Esophagus mucosa (tissue), 1 donor: ENCODE results near the gene UTP11. TPM values are rescaled to one million over a fixed set of nuclear protein-coding genes. Genes with fewer than 3 reads are reported as not detected.
"Not testable (repeated sequence)": the region's sequence is repeated elsewhere in the genome, so short reads cannot be mapped to it uniquely, and the experiment has no call there.

Source experiments
- ATAC-seq: fragments of 200-7000 bp; cut with Tn5 transposase; one replicate; pipeline ENCODE4 v1.9.1; 2020
- total RNA-seq: library from RNA; stranded (reverse); gene quantifications from one replicate; pipeline ENCODE4 v1.2.4, GENCODE V29; 2023
- donor health status: DM: yes; HTN: yes; CAD: no.

The UTP11 gene
- total RNA-seq, 1 donor from 2014 or later, result 30.3 TPM

DNA sequence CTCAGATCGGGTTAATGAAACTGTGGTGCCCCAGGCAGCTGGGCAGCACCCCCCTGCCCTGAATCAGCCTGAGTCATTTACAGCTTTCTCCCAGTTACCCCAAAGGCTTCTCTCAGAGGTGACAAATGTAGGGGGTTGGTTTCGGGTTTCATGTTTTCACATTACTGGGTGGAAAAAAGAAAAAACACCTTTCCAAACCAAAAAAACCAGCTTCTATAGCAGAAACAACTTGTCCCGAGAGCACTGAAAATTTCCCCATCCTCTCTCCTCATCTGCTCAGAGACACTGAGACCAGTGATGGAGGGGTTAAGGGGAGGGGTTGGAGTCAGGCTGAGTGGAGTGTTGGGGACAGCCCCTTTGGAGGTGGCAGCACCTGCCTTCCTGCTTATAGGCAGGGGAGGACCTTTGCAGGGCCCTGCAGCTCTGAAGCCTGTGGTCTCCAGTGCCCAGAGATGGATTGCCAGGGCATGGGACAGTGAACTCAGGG lies 15.6 kb downstream of the UTP11 start:
- ATAC-seq, result peak; percentile 19

DNA sequence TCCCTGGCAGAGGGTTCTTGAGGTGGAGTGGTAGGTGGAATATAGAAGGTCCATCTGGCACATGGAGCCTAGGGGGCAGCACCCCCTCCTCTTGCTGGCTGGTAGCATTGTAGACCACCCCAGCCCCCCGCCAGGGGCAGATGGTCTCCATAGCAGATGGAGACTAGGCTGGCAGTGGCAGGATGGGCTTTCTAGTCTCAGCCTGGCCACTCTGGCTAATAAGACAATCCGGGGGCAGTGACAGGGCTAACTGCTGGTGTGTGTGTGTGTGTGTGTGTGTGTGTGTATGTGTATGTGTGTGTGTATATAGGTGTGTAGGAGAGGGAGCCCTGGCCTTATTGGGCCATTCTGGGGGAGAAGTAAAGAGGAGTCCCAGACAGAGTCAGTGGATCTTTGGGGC lies 16.1 kb downstream of the UTP11 start:
- ATAC-seq, result no peak

DNA sequence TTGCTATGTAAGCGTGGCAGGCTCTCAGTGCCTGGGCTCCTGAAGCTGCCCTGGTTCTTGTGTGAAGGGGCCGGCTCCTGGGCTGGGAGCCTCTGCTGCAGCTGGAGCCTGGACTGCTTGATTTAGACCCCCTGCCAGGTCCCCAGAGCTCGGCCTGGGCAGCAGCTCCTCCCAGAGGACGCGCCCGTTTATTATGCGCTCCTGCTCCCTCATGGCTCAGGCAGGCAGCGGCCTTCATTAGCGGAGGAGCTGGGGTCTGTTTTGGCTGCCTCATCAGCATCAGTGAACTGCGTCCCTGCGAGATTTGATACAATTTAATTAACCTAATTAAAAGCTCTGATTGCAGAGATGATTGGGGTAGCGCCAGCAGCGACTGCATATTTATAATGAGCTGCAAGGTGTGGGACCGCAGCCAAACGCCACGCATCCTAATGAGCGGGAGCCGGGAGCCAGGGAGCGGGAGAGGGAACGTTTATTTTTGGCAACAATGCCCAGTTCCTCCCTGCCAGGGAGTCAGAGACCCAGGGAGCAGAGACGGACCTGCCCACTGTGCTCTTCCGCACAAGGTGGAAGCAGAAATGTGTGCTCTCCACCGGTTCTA lies 16.6 kb downstream of the UTP11 start:
- no peak for ATAC-seq

DNA sequence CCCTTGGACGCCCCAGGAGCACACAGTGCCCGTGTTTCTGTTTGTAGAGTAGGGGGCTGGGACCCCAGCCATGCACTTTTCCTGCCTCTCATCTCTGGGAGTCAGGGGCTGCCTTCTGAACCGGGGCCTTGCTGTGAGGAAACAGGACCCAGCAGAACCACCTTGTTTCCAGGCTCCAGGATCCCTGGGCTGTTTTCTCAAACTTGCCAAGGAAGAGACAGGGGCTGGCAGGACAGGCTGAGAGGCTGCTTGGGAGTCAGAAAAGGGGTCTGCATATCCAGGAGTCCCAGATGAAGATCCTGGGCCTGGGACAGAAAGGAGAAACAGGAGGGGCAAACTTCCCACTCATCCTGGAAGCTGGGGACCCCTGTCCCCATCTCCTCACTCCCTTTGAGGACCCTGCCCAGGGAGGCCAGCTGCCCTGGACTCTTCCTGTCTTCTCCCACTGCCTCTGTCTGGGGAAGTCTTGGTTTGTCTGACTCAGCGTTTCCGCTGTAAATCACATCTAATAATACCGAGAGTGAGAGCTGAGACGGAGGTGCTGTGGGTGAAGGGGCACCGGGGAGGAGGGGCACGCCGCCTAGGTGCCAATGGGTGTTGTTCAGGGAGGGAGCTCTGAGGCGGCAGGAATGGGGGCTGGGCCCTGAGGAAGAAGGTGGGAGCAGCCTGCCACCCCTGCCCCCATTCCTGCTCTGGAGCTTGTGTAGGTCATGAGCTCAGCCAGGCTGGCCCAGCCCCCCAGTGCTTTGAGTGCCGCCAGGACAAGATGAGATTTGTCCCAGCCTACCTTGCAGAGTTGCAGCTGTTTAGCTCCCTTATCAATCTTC lies 17.4 kb downstream of the UTP11 start:
- ATAC-seq, result peak; percentile 20

DNA sequence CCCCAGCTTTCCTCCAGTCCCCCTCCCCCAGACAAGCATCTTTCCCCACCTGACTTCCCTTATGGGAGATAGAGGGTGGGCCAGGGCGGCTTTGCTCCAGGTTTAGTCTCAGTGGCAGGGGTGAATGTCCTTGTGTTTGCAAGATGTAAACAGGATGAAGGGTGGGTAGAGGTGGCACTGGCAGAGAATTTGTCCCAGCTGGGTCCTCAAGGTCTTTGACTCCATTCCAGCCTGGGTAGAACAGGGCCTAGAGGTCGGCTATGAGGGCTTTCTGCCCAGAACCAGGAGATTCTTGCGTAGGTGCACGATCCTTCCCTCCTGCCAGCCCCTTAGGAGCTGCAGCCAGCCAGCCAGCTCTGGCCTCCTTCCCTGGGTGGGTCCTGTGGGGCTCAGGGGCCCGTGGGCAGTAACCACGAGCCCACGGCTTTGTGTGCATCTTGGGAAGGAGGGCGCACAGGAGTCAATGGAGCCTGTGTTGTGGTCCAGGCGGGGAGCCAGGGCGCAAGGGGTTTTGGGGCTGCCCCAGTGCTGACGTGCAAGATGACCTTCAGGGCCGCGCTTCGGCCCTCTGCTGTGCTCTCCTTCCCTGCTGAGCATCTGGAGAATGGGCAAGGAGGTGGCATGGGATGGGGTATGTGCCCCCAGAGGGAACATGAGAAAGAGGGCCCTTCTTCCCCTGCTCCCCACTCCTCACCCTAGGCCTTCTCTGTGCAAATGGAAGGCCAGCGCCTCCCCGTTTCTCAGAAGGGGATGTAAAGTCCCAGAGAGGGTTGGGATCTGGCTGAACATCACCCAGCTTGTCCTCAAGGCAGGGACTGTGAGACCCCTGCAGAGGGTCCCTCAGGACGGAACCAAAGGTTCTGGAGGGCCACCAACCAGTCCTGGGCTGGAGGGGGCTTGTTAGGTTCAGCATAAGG lies 18.3 kb downstream of the UTP11 start:
- ATAC-seq, result no peak

DNA sequence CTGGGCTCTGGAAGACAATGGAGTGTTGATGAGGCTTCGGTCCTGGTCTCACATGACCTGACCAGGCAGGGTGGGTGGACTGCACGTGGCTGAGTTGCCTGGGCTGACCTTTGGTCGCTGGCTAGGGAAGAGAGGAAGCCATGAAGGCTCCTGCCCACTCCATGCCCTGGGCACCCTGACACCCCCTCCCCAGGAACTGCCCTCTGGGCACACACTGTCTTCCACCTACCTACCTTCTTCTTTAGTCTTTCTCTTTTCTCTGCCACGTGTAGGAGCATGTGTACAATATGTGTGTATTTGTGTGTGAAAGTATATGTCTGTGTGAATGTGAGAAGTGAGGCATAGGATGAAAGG lies 19.0 kb downstream of the UTP11 start:
- no peak for ATAC-seq

DNA sequence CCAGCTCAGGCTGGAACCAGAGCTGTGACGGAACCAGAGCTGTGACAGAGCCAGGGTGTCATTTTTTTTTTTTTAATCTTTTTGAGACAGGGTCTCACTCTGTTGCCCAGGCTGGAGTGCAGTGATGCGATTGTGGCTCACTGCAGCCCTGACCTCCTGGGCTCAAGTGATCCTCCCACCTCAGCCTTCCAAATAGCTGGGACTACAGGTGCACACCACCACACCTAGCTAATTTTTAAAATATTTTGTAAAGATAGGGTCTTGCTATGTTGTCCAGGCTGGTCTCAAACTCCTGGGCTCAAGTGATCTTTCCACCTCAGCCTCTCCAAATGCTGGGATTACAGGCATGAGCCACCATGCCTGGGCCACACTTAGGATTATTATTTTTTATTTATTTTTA lies 20.5 kb downstream of the UTP11 start:
- ATAC-seq, result not testable (repeated sequence)

DNA sequence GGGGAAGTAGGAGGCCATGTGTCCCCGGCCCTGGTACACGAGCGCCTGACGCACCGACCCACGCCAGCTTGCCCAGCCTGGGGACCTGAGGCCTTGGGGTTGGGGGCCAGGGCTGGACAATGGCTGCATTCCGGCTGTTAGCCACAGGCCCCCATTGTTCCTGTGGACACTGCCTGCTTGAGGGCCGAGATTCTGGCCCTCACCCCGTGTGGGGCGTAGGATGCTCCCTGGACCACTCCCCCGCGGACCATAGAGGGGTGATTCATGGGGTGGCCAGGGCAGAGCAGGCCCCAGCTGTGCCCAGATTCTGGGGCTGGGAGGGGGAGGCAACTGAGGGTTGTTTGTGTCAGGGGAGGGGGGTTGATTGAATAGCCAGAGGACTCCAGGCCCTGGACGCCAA lies 22.3 kb downstream of the UTP11 start:
- no peak for ATAC-seq

DNA sequence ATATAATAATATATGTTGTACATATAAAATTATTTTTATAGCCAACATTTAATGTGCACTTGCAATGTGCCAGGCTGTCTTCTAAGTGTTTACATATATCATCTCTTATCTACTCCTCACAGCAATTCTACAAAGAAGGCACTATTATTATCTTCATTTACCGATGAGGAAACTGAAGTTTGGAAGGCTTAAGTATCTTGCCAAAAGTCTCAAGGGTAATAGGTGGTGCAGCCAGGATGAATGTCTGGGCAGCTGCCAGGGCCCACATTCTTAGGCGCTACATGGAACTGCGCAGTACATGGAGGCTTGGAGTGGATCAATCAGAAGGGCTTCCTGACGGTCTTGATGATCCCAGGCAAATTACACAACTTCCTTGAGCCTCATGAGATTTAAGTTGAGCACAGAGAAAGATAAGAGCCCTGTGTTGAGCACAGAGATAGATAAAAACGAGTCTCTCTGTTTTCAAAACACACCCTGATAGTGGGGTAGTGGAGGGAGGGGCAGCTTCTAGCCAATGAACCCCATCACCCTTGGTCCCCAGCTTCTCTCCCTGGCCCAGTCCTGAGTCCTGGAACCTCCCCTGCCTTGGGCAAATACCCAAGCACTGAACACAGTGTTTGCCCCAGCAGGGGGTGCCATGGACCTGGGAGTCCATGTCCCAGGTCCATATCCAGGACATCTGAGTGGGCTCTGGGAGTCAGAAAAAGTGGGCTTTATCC lies 24.8 kb downstream of the UTP11 start:
- ATAC-seq, result no peak

DNA sequence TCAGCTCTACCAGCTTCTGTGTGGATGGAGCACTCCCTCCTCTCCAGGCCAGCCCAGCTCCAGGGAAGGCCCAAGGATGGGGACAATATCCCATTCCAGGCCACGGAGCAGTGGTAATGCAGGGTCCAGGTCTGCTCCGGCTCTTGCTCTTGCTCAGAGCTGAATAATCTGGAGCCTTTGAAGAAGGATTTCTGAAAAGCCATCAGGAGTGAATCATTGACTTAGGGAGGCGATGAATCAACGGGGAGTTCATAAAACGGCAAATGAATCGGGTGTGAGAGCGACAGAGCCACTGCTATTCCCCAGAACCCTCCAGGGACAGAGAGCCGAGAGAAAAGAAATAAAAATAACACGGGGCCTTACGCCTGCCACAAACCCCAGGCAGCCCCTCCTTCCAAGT lies 26.3 kb downstream of the UTP11 start:
- peak; percentile 68 for ATAC-seq

DNA sequence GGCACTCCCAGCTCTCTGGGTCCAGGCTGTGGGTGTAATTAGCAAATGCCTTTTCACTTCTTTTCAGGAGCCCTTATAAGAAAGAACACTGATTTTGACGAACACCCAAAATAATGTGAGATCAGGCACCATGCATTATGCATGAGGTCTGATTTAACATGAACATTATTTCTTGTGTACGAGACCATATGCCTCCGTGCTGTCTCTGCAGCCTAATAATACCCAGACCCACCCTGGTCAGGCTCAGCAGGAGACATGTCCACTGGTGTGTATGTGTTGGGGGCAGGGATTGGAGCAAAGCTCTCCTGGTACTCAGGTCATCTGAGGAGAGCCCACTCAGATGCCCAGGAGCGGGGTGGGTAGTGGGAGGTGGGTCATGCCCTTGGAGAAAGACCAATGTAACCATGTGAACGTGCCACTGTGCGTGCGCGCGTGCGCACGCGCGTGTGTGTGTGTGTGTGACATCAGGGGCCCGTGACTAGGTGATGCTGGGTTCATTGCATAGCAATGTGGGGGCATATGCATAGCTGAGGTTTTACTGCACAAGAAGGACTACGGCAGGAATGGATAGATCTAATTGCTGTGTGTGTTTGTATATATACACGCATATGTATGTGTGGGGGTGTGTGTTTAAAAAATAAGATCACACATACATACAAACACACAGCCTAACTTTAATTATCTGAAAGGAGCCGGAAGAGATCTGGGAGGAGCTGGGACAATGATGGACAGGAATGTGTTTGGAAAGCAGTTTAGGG lies 27.0 kb downstream of the UTP11 start:
- peak; percentile 2 for ATAC-seq

DNA sequence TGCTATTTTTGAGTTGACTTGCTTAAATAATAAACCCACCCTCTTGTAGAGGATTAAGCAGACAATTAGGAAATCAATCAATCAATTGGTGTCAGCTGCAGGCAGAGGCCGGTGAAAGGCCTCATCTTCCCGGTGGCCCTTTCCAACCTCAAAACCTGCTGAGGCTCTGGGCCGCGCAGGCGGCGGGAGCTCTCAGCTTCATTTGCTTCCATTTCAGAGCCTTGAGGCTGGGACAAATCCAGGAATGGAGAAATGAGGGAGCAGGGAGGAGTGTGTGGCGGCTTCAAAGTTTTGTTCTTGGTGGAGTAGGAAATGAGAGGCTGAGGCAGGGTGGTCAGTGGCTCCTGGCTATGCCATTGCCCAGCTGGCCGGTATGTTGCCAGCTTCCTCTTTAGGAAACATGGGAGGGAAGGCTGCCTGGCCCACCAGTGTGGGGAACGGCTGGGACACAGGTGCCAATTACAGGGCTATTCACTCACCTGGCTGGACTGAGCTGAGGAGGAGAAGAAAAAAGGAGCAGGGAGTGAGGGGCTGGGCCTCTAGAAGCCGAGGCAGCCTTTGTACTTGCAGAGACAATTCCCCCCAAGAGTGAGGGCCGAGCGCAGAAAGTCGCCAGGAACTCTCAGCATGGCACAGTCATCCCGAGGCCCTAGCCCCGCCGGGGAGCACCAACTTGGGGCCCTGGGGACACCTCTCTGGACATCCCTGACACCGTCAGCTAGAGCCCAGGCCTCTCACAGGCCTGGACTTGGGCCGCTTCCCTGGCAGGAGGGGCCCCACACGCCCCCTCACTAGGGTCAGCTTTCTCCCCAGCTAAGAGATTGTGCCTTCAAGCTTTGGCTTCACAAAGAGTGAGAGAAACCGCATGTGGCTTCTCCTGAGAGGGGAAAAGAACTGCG lies 29.7 kb downstream of the UTP11 start:
- ATAC-seq, result no peak

DNA sequence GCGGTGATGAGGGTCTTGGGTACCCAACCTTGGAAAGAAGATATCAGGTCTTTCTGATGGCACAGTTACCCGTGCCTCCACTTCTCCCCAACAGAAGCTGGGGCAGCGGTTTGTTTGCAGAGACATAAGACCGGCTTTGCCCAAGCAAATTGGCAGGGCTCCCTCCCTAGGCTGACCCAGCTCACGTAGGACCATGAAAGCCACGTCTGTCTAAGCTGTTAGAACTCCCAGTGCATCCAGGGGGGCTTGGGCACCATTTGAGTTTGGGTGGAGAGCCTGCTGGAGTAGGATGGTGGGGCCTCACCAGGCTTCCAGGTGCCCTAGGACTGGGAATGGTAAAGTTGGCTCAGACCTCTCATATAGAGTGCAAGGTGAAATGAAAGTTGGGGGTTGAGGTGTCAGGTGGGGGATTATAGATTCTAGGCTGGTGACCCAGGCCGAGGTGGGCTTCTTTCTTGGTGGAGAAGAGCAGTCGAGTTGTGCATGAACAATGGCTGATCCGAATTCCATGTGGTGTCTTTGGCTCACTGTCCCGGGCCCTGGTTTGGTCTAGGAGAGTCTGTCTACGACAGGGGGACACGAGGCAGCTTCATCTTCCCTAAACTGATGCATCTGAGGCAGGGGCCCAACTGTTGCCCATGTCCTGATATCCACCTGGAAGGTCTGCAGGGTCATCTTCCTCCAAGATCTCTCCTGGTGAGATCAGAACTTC lies 30.7 kb downstream of the UTP11 start:
- no peak for ATAC-seq

DNA sequence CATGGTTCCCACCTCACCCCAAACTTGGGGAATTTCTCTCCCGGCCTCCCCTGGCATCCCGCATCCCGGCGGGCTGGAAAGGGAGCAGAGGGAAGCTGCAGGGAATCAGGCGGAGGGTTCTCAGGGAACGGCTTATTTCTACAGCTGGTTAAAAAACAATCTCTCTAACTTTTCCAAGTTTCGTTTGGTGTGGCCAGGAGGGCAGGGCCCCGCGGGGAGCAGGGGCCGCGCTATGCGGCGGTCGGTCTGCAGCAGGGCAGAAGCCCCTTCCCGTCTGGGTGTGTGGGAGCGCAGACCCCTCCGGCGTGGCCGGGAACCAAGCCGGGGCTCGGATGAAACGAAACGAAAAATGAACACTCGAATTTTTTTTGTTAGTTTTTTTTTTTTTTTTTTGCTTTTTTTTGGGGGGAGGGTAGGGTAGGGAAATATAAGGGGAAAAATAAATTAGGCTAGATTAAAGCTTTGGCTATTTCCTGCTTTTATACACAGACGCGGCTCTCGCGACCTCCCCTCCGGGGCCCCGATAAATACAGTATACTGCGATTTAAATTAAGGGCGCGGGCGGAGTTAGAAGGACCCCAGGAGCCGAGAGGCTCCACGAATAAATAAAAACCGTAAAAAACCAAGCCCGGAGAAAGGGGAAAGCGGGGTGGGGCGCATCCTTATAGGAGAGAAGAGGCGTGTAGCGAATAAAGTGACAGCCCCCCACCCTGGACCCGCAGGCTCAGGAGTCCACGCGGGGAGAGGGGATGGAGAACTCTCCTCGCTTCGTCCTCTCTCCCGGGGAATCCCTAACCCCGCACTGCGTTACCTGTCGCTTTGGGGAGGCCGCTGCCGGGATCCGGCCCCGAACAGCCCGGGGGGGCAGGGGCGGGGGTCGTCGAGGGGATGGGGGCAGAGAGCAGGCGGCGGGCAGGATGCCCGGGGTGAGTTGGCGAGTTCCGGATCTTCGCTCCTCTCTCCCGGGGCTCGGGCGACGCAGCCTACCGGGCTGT lies 32.0 kb downstream of the UTP11 start:
- no peak for ATAC-seq

DNA sequence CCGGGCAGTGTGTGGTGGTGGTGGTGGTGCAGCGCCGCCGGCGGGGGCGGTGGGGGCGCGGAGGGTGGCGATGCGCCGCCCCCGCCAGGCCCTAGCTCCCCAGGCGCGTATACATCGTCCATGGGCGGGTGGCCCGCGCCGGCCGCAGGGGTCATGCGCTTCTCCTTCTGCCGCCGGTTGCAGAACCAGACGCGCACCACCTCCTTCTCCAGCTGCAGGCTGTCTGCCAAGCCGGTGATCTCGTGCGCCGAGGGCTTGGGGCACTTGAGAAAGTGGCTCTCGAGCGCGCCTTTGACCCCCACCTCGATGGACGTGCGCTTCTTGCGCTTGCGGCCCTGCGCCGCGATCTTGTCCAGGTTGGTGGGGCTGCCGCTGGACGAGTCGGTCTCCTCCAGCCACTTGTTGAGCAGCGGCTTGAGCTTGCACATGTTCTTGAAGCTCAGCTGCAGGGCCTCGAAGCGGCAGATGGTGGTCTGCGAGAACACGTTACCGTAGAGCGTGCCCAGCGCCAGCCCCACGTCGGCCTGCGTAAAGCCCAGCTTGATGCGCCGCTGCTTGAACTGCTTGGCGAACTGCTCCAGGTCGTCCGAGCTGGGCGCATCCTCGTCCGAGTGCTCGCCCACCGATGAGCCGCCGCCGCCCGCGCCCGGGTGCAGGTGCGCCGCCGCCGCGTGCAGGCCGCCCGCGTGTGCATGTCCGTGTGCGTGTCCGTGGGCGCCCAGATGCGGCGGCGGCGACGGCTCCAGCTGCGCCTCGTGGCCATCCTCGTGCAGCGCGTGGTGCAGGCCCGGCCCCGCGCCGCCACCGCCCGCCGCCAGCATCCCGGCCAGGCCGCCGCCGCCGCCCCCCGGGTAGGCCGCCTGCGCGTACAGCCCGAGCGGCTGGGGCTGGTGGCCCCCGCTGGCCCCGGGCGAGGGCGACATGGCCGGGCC lies 33.1 kb downstream of the UTP11 start:
- no peak for ATAC-seq

DNA sequence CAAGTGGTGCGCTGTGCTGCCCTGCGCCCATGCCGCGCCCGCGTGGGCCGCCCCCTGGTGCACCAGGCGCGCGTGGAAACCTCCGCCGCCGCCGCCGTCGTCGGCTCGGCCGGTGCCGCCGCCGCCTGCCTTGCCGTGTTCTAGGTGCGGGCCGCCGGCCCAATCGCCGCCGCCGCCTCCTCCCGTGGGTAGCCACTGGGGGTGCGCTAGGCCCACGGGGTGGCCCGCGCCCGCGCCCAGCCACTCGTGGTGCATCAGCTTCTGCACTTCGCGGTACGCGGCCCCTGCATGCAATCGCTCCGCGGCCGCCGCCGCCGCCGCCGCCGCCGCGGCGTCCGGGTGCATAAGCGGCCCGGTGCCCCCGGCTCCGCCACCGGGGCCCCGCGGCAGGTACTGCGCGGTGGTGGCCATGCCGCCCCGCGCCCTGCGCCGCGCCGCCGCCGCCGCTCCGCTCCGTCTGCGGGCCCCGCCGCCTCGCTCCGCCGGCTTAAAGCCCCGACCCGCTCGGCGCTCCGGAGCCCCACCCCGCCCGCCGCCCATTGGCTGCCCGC lies 33.9 kb downstream of the UTP11 start, which contains the start of gene POU3F1:
Gene POU3F1, minus strand, starts transcription at position 461 of the 551 bp plus-strand sequence. Its CDS starts 50 bp downstream, at position 411.
- ATAC-seq, result peak; percentile 0
